Measurements from ENCODE around the gene MTA3.

Gene MTA3

DNA sequence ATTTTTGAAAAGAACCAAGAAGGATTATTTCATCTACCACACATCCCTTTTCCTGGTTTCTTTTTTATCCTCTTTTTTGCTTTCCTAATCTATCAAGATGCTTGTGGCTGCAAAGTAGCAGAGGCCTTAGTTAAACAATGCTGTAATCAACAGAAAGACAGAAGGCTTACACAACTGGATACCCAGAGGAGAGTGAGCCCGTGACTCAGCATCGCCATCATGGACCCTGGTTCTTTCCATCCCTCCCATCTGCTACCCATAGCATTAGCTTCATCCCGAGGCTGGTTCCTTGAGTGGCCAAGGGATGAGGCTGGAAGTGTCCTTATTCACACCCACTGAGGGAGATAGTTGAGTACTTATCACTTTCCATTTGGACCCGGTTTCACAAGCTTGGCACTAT, 231.4 kb downstream of the MTA3 start:
- Histone ChIP-seq H3K4me3 (ENCODE audit: low read depth, low read length) (no peak overlapping the region), H3K27ac (peak overlapping the region; percentile 39; the same call in 1 of the 2 replicates), H3K27me3 (ENCODE audit: insufficient read depth, low read depth, severe bottlenecking) (no peaks in the 10 kb centered on the region), H3K36me3 (no peaks in the 10 kb centered on the region), H3K9me3 (ENCODE audit: severe bottlenecking) (peaks cover 10% of the 10 kb centered on the region)
- DNase-seq: peak; percentile 87
- TF ChIP-seq, protein P1, sequence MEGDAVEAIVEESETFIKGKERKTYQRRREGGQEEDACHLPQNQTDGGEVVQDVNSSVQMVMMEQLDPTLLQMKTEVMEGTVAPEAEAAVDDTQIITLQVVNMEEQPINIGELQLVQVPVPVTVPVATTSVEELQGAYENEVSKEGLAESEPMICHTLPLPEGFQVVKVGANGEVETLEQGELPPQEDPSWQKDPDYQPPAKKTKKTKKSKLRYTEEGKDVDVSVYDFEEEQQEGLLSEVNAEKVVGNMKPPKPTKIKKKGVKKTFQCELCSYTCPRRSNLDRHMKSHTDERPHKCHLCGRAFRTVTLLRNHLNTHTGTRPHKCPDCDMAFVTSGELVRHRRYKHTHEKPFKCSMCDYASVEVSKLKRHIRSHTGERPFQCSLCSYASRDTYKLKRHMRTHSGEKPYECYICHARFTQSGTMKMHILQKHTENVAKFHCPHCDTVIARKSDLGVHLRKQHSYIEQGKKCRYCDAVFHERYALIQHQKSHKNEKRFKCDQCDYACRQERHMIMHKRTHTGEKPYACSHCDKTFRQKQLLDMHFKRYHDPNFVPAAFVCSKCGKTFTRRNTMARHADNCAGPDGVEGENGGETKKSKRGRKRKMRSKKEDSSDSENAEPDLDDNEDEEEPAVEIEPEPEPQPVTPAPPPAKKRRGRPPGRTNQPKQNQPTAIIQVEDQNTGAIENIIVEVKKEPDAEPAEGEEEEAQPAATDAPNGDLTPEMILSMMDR (IDR thresholded peaks at IDR 0.05; ENCODE audit: low read depth, low read length): no peak

DNA sequence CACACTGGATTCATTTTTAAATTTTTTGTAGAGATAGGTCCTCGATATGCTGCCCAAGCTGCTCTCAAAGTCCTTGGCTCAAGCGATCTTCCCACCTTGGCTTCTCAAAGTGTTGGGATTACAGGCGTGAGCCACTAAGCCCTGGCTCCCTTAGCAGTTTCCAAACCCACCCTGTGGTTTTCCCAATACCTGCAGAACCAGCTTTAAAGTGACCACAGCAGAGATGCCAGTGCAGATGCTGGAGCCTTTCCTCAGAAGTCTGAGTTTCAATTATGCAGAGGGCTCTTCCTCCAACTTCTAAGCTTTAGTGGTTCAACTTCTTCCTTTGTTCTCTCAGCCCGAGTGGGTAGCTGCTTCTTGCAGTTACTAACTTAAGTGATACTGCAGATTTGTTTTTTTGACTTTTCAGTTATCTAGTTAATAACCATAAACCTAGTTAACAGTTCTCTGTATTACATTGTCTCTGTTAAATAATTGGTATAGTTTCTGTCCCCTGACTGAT, 232.1 kb downstream of the MTA3 start:
- no peak overlapping the region for H3K4me3 ChIP-seq (ENCODE audit: low read depth, low read length)
- no peak overlapping the region for H3K27ac ChIP-seq
- H3K9me3 ChIP-seq (ENCODE audit: severe bottlenecking): peaks cover 10% of the 10 kb centered on the region
- DNase-seq: no peak
- TF ChIP-seq, protein P1 (IDR thresholded peaks at IDR 0.05; ENCODE audit: low read depth, low read length): no peak
- H3K27me3 ChIP-seq (ENCODE audit: insufficient read depth, low read depth, severe bottlenecking): no peaks in the 10 kb centered on the region
- no peaks in the 10 kb centered on the region for H3K36me3 ChIP-seq

DNA sequence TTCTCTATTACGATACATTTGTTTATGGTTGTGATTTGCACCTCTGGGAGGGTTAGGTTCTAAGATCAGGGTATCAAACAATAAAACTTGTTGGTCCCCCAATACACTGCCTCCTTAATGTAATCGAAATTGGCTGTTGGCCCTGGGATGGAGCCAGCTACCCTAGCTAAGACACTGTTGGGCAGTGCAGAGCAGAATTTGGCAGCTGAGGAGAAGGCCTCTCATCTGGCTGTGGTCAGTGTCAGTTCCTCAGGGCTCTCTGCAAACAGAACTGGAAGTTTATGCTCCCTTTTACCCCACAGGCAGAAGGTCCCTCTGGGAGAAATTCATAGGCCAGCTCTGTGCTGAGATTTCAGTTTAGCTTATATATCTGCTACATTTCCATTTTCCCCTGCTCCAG, 232.5 kb downstream of the MTA3 start:
- H3K27ac ChIP-seq: no peak overlapping the region

DNA sequence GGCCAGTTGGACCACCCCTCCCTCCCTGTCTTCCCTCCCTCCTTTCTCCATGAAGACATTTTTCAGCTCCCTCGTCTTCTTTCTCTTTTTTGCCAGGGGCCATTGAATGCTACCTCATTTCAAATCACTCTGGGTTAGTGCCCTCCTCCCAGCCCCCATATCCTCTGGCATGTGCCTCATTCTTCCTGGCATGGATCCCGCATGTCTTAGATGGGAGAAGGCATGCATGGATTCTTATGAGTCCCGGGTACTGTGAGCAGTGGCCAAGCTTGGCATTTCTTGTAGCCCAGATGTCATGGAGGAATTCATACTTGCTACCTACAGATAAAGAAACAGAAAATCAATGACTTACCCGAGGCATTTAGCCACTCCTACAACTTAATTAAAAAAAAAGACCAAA, 232.9 kb downstream of the MTA3 start:
- TF ChIP-seq, protein P1 (IDR thresholded peaks at IDR 0.05; ENCODE audit: low read depth, low read length): no peak
- H3K27me3 ChIP-seq (ENCODE audit: insufficient read depth, low read depth, severe bottlenecking): no peaks in the 10 kb centered on the region
- H3K27ac ChIP-seq: no peak overlapping the region
- H3K9me3 ChIP-seq (ENCODE audit: severe bottlenecking): peaks cover 10% of the 10 kb centered on the region
- DNase-seq: no peak
- H3K36me3 ChIP-seq: no peaks in the 10 kb centered on the region
- no peak overlapping the region for H3K4me3 ChIP-seq (ENCODE audit: low read depth, low read length)

More for the DNA sequence above, 232.5 kb downstream of the MTA3 start:
- Histone ChIP-seq H3K36me3 (no peaks in the 10 kb centered on the region), H3K4me3 (ENCODE audit: low read depth, low read length) (no peak overlapping the region), H3K27me3 (ENCODE audit: insufficient read depth, low read depth, severe bottlenecking) (no peaks in the 10 kb centered on the region), H3K9me3 (ENCODE audit: severe bottlenecking) (peaks cover 10% of the 10 kb centered on the region)
- TF ChIP-seq, protein P1 (IDR thresholded peaks at IDR 0.05; ENCODE audit: low read depth, low read length): no peak
- DNase-seq: no peak

DNA sequence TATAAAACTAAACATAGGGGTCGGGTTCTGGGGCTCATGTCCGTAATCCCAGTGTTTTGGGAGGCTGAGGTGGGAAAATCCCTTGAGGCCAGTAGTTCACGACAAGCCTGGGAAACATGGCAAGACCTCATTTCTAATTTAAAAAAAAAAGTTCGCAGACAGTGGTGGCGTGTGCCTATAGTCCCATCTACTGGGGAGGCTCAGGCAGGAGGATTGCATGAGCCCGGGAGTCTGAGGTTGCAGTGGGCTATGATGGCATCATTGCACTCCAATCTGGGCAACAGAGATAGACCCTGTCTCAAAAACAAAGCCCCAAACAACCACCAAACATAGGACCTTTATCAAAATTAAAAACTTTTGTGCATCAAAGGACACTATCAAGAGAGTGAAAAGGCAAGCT, 233.7 kb downstream of the MTA3 start:
- Histone ChIP-seq H3K36me3 (no peaks in the 10 kb centered on the region), H3K27me3 (ENCODE audit: insufficient read depth, low read depth, severe bottlenecking) (no peaks in the 10 kb centered on the region), H3K27ac (no peak overlapping the region), H3K9me3 (ENCODE audit: severe bottlenecking) (peaks cover 10% of the 10 kb centered on the region), H3K4me3 (ENCODE audit: low read depth, low read length) (no peak overlapping the region)
- TF ChIP-seq, protein P1 (IDR thresholded peaks at IDR 0.05; ENCODE audit: low read depth, low read length): no peak
- no peak for DNase-seq

DNA sequence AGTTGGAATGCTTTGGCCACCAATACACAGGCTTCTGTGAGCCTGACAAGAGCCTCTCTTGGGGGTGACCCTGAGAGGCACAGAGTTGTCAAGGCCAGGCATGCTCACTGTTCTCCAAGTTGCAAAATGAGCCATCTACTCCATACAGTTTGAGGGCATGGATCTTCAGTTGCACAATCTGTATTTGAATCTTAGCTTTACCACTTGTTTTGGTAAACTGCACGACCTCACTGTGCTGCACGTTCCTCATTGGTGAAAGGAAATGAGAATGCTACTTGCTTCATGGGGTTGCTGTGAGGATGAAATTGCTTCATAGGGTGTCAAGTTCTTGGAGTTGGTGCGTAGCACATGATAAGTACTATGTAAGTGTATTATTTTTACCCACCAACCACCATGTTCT, 235.9 kb downstream of the MTA3 start:
- H3K27ac ChIP-seq: no peak overlapping the region
- H3K36me3 ChIP-seq: no peaks in the 10 kb centered on the region
- TF ChIP-seq, protein P1 (IDR thresholded peaks at IDR 0.05; ENCODE audit: low read depth, low read length): no peak
- no peak overlapping the region for H3K4me3 ChIP-seq (ENCODE audit: low read depth, low read length)
- H3K27me3 ChIP-seq (ENCODE audit: insufficient read depth, low read depth, severe bottlenecking): no peaks in the 10 kb centered on the region
- no peaks in the 10 kb centered on the region for H3K9me3 ChIP-seq (ENCODE audit: severe bottlenecking)
- DNase-seq: no peak

Measured in WERI-Rb-1 (cell line).